Breast epithelium (tissue), 4 donors: Measurements from ENCODE around the gene APPL1. TPM values are rescaled to one million over a fixed set of nuclear protein-coding genes. Genes with fewer than 3 reads are reported as not detected.

ENCODE experiments used
- DNase-seq, 2 donors: peaks; one replicate each; pipeline ENCODE4 v3.0.0-alpha.2; 2019; ENCODE audit warnings: low spot score in 2 of 2
- H3K27ac ChIP-seq, 2 donors: fragments of 200-600 bp; sonication (generic) in 1 of 2; one replicate each; pipeline ENCODE4 v1.5.1; 2016 to 2019; ENCODE audit warnings: mild to moderate bottlenecking in 1 of 2
- H3K27me3 ChIP-seq, 2 donors: fragments of 200-600 bp; sonication (generic) in 1 of 2; one replicate each; pipeline versions ENCODE4 v1.5.1 to v1.6.0; 2017 to 2019; ENCODE audit warnings: control low read depth in 1 of 2, mild to moderate bottlenecking in 1 of 2
- H3K36me3 ChIP-seq: fragments of 200-600 bp; one replicate; pipeline ENCODE4 v1.5.1; 2019
- H3K4me1 ChIP-seq, 2 donors: fragments of 200-600 bp; sonication (generic); one replicate each; pipeline ENCODE4 v1.5.1; 2016 to 2019; ENCODE audit warnings: control low read depth in 1 of 2
- H3K4me3 ChIP-seq, 3 donors: fragments of 200-600 bp; sonication (generic); 1 replicate in 2 of 3; 2 replicates in 1 of 3; pipeline ENCODE4 v1.5.1; 2016 to 2019; ENCODE audit warnings: mild to moderate bottlenecking in 3 of 3, moderate library complexity in 2 of 3
- H3K9me3 ChIP-seq, 2 donors: fragments of 200-600 bp; sonication (generic) in 1 of 2; one replicate each; pipeline ENCODE4 v1.5.1; 2016 to 2019; ENCODE audit warnings: control low read depth in 1 of 2
- POLR2A ChIP-seq: fragments of 450-650 bp; IDR thresholded peaks from one replicate; pipeline ENCODE4 v1.6.1; 2016; ENCODE audit warnings: antibody characterized with exemption, mild to moderate bottlenecking, moderate library complexity
- POLR2AphosphoS5 ChIP-seq, 3 donors: sonication (generic); formaldehyde crosslinking; IDR thresholded peaks; one replicate each; pipeline ENCODE4 v1.6.1; 2017; ENCODE audit warnings: antibody characterized with exemption in 3 of 3
- intact Hi-C: fragments of 100-400 bp; cut with DNase I; formaldehyde crosslinking; loops from one replicate; pipeline ENCODE4 v1.15.1; 2023; ENCODE audit warnings: low total_unique reads
- total RNA-seq, 3 donors: library from RNA; depleted of rRNA; stranded (reverse); fragments of >200 nt; gene quantifications; one replicate each; pipeline ENCODE4 v1.1.0, GENCODE V29; 2016
- TF ChIP-seq, protein P1 (sequence below), 3 donors: fragments of 450-650 bp; IDR thresholded peaks; one replicate each; pipeline ENCODE4 v1.5.1; 2016 to 2017; ENCODE audit warnings: antibody characterized with exemption in 3 of 3, mild to moderate bottlenecking in 3 of 3, moderate library complexity in 3 of 3

Gene APPL1, protein sequence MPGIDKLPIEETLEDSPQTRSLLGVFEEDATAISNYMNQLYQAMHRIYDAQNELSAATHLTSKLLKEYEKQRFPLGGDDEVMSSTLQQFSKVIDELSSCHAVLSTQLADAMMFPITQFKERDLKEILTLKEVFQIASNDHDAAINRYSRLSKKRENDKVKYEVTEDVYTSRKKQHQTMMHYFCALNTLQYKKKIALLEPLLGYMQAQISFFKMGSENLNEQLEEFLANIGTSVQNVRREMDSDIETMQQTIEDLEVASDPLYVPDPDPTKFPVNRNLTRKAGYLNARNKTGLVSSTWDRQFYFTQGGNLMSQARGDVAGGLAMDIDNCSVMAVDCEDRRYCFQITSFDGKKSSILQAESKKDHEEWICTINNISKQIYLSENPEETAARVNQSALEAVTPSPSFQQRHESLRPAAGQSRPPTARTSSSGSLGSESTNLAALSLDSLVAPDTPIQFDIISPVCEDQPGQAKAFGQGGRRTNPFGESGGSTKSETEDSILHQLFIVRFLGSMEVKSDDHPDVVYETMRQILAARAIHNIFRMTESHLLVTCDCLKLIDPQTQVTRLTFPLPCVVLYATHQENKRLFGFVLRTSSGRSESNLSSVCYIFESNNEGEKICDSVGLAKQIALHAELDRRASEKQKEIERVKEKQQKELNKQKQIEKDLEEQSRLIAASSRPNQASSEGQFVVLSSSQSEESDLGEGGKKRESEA
- 10 to 100 TPM; 42.4 to 69.4 (median 58.3) TPM for total RNA-seq

DNA sequence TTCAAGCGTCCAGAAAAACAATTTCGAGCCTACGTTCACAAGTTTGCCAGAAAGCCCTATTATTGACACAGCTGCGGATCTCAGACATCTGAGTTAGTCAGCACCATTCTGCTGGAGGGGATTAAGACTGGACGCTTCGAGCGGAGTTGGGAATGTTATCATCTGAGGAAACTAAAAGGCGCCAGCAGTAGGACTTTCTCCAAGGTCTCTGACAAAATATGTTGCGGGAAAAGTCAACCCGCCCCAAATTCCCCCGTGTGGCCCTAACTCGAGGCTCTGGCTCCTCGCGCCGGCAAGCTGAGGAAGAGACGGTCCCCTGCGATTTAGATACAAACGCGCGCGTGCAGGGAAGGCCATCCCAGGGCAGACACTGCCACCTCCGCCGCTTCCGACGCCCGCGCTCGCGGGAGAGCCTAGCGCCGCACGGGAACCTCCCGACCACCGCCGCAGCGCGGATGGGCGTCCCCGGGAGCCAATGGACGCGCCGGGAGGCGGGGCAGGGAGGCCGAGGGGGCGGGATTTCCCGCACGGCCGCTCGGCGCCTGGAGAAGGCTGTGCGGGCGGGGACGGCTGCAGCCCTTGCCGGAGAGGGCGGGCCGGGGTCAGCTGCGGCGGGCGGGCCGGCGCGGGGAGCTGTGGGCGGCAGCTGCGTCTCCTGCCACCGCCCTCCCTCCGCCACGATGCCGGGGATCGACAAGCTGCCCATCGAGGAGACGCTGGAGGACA lies at the start of gene APPL1:
Gene APPL1 (plus strand): TSS at position 526 of the 726 bp plus-strand sequence. CDS start 155 bp downstream, at position 681.
- intact Hi-C loops = no loop called here
- Histone ChIP-seq H3K36me3 (no peaks in the 10 kb centered on the region), H3K4me3 (peak within 1 kb of the TSS; percentile 78 to 95 (median 88)), H3K27me3 (no peaks in the 10 kb centered on the region), H3K27ac (peak within 1 kb of the TSS; percentile 92 to 98), H3K9me3 (no peaks in the 10 kb centered on the region), H3K4me1 (peaks cover 0 to 5% of the 10 kb centered on the region in 2 donors)
- TF ChIP-seq, protein P1, sequence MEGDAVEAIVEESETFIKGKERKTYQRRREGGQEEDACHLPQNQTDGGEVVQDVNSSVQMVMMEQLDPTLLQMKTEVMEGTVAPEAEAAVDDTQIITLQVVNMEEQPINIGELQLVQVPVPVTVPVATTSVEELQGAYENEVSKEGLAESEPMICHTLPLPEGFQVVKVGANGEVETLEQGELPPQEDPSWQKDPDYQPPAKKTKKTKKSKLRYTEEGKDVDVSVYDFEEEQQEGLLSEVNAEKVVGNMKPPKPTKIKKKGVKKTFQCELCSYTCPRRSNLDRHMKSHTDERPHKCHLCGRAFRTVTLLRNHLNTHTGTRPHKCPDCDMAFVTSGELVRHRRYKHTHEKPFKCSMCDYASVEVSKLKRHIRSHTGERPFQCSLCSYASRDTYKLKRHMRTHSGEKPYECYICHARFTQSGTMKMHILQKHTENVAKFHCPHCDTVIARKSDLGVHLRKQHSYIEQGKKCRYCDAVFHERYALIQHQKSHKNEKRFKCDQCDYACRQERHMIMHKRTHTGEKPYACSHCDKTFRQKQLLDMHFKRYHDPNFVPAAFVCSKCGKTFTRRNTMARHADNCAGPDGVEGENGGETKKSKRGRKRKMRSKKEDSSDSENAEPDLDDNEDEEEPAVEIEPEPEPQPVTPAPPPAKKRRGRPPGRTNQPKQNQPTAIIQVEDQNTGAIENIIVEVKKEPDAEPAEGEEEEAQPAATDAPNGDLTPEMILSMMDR (IDR thresholded peaks at IDR 0.05) = peak in 1 of 3 donors; percentile 8
- TF ChIP-seq POLR2AphosphoS5 (IDR thresholded peaks at IDR 0.05) (peak; percentile 77 to 88 (median 85)), POLR2A (peak; percentile 72)
- peak; percentile 84 to 89 for DNase-seq

DNA sequence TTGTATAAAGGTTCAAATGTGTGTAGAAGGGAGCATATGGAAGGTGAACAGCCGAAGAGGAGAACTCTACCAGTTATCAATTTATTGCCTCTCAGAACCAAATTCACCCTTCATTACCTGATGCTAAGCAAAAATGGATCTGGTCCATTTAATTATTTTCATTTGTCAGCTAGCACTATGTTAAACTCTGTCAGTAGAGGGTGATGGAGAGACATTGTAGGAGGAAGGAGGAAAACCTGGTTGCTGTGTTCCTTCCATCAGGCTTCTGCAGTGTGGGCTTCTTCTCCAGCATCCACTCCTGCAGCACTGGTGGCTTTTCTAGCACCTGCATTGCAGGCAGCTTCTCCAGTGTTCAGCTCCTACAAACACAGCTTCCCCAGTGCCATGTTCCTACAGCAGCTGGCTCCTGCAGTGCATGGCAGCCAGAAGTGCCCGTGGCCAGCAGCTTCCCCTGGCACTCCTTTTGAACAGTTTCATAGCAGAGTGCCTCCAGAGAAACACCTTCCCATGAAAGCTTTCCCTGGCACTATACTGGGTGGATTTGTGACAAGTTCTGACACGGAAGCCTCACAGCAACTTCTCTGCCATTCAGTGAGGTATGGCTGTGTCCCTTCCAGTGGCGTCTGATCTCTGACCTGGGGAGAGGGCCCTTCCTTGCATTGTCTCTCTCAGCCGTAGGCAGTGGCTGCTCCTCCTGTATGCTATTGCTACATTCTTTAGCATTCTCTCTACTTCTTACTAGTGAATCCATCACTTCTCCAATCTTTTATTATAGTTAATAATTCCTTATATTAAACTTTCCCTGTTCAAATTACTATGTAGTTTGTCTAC lies 47.7 kb upstream of the APPL1 start:
- Histone ChIP-seq H3K27me3 (no peaks in the 10 kb centered on the region), H3K4me3 (no peak overlapping the region), H3K27ac (no peak overlapping the region), H3K36me3 (no peaks in the 10 kb centered on the region), H3K4me1 (no peaks in the 10 kb centered on the region), H3K9me3 (no peaks in the 10 kb centered on the region)
- no peak for DNase-seq
- TF ChIP-seq, protein P1 (IDR thresholded peaks at IDR 0.05) = peak in 1 of 3 donors; percentile 12
- TF ChIP-seq POLR2AphosphoS5 (IDR thresholded peaks at IDR 0.05) (no peak), POLR2A (no peak)
- intact Hi-C loops = no loop called here

DNA sequence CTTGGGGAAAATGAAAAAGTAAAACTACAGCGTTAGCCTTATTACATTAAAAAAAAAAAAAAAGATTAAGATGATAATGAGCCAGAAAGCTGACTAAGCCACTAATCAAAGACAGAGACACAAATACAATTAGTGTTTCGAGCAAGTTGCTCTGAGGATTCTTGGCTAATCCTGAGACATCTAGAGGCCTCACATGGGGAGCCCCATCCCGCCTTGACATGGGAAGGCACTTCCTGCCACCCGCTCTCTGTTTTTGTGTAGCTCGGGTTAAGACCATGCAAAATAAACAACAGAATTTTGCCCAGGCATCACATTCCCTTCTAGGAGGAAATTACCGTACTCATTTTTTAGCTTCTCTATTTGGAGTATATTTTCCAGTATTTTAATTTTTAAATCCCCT lies 43.0 kb upstream of the APPL1 start:
- no peak for DNase-seq
- Histone ChIP-seq H3K36me3 (no peaks in the 10 kb centered on the region), H3K27ac (no peak overlapping the region), H3K27me3 (no peaks in the 10 kb centered on the region), H3K4me3 (no peak overlapping the region), H3K9me3 (no peaks in the 10 kb centered on the region), H3K4me1 (no peaks in the 10 kb centered on the region)
- intact Hi-C loops = no loop called here
- TF ChIP-seq, protein P1 (IDR thresholded peaks at IDR 0.05) = no peak
- TF ChIP-seq POLR2A (no peak), POLR2AphosphoS5 (IDR thresholded peaks at IDR 0.05) (no peak)

DNA sequence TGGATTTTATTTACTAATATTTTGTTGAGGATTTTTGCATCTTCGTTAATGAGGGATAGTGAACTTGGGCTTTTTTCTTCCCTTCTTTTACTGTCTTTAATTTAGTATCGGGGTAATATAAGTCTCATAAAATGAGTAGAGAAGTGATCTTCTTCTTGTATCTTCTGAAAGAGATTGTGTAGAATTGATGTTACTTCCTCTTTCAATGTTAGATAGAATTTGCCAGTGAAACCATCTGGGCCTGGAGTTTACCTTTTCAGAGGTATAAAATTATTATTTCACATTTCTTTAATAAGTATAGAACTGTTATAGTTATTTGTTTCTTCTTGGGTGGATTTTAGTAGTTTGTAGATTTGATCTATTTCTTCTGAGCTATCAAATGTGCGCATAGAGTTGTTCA lies 35.5 kb upstream of the APPL1 start:
- H3K36me3 ChIP-seq = no peaks in the 10 kb centered on the region
- no peak overlapping the region for H3K27ac ChIP-seq
- DNase-seq = no peak
- TF ChIP-seq POLR2AphosphoS5 (IDR thresholded peaks at IDR 0.05) (no peak), POLR2A (no peak)
- TF ChIP-seq, protein P1 (IDR thresholded peaks at IDR 0.05) = no peak
- H3K4me3 ChIP-seq = no peak overlapping the region
- intact Hi-C loops = no loop called here
- H3K9me3 ChIP-seq = no peaks in the 10 kb centered on the region
- H3K27me3 ChIP-seq = no peaks in the 10 kb centered on the region
- H3K4me1 ChIP-seq = no peaks in the 10 kb centered on the region
